NCI-H2196 (cell line): ENCODE data around the gene KYNU.
"Not testable (repeated sequence)": the region's sequence is repeated elsewhere in the genome, so short reads cannot be mapped to it uniquely, and the experiment has no call there.

Source experiments
- DNase-seq: peaks from one replicate; lab custom pipeline; 2025; ENCODE audit not compliant: unreplicated experiment; lab: John Stamatoyannopoulos, UW

Gene KYNU

DNA sequence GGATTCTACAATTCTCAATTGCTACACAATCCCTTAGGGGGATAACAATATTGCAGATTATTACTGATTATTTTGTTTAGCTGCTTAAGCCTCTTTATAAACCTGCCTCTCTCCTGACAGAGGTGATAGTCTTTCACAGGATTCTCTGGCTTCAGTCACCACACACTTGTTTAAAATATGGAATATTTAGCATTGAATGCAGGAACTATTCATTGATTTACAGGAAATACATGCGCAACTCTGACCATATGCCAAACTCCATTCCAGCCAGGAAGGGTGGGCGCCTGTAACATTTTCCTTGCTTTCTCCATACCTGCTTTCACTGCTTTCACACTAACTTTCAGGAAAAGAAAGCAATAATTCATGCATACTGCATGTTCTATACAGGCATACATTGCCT, 207.0 kb downstream of the KYNU start:
- DNase-seq = no peak

DNA sequence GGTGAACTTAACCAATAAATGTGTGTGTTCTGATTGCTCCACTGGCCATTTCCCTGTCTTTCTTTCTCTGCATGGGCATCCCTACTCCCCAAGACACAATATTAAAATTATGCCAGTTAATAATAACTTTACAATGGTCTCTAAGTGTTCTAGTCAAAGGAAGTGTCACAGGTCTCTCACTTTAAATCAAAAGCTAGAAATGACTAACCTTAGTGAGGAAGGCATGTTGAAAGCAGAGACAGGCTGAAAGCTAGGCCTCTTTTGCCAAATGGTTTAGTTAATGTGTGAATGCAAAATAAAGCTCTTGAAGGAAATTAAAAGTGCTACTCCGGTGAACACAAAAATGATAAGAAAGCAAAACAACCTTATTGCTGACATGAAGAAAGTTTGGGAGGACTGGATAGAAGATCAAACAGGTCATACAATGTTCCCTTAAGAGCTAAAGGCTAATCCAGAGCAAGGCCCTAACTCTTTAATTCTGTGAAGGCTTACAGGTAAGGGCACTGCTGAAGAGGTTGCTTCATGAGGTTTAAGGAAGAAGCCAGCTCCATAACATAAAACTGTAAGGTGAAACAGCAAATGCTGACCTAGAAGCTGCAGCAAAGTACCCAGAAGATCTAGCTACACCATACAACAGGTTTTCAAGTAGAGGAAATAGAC, 207.8 kb downstream of the KYNU start:
- DNase-seq = no peak

DNA sequence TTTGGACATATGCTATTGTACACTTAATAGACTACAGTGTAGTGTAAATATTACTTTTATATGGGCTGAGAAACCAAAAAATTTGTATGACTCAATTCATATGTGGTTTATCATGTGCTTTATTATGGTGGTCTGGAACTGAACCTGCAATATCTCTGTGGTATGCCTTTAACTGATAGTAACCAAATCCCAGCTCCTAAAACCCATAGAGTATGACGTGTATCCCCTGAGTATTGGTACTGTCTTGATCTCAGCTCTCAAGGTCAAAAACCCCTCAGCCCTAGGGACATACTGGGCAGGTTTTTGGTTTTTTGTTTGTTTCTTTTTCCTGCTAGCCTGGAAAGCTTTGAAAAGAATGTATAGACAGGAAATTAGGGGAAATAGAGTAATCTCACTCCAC, 209.6 kb downstream of the KYNU start:
- DNase-seq = no peak

DNA sequence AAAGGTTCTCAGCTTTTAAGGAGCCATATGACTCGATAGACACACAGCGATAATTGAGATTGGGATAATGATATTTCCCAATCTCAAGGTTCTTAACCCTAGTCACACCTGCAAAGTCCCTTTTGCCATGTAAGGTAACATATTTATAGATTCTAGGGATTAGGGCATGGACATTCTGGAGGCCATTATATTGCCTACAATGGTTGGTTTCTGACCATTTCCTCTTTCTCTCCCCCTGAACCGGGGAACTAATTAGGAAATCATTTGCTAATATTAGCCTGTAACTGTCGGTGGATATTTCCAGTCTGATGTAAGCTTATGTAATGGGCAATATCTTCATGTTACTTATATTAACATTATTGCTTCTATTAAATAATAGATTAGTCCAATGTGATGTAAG, 210.9 kb downstream of the KYNU start:
- no peak for DNase-seq

DNA sequence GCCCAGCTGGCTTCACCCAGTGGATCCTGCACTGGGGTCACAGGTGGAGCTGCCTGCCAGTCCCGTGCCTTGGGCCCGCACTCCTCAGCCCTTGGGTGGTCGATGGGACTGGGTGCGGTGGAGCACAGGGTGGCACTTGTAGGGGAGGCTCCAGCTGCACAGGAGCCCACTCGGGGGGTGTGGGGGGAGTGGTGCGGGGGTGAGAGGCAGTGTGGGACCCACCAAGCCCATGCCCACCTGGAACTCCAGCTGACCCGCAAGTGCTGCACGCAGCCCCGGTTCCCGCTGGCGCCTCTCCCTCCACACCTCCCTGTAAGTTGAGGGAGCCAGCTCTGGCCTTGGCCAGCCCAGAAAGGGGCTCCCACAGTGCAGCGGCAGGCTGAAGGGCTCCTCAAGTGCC, 212.1 kb downstream of the KYNU start:
- not testable (repeated sequence) for DNase-seq
